ENCODE measurements around the gene OLIG1. TPM values are rescaled to one million over a fixed set of nuclear protein-coding genes. Genes with fewer than 3 reads are reported as not detected.

The OLIG1 gene
- total RNA-seq, 1 donor from 2014 or later: 0.67 TPM

DNA sequence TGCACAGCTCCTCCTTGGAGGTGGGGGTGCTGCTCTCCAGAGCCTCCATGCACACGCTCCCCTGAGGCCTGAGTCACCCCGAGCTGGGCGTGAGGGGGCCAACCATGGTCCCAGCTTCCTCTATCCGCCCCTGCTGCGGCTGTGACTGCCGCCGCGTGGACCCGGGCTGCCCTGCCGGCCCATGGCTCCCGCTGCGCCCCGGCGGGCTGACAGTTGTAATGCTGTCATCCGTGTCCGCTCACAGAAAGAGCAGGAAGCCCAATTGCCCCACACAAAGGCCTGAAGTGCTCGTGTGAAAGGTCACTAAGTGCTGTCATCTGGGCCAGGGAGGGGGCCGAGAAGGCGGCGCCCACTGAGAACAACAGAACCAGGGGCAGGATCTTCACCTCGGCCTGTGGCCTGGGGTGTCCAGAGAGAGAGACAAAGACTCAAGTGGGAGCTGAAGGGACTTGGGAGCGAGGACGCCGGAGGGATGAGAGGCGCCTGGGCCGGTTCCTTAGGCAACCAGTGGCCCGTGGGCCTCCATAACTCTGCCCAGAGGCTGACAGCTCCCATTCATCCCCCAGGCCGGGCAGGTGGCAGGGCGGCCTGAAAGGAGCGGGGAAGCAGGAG, 31.5 kb downstream of the OLIG1 start:
- H3K9me3 Mint-ChIP-seq (ENCODE audit: unreplicated experiment): no peaks in the 10 kb centered on the region
- peaks cover 13% of the 10 kb centered on the region for H3K4me1 Mint-ChIP-seq (ENCODE audit: unreplicated experiment)
- H3K27ac Mint-ChIP-seq (ENCODE audit: unreplicated experiment): no peak overlapping the region
- TF ChIP-seq, protein P1, sequence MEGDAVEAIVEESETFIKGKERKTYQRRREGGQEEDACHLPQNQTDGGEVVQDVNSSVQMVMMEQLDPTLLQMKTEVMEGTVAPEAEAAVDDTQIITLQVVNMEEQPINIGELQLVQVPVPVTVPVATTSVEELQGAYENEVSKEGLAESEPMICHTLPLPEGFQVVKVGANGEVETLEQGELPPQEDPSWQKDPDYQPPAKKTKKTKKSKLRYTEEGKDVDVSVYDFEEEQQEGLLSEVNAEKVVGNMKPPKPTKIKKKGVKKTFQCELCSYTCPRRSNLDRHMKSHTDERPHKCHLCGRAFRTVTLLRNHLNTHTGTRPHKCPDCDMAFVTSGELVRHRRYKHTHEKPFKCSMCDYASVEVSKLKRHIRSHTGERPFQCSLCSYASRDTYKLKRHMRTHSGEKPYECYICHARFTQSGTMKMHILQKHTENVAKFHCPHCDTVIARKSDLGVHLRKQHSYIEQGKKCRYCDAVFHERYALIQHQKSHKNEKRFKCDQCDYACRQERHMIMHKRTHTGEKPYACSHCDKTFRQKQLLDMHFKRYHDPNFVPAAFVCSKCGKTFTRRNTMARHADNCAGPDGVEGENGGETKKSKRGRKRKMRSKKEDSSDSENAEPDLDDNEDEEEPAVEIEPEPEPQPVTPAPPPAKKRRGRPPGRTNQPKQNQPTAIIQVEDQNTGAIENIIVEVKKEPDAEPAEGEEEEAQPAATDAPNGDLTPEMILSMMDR (IDR thresholded peaks at IDR 0.05; ENCODE audit: unreplicated experiment): no peak
- no peak for DNase-seq (ENCODE audit: low spot score)
- H3K27me3 Mint-ChIP-seq (ENCODE audit: unreplicated experiment): peaks cover 1% of the 10 kb centered on the region
- no peak overlapping the region for H3K4me3 Mint-ChIP-seq (ENCODE audit: unreplicated experiment)
- peaks cover 4% of the 10 kb centered on the region for H3K36me3 Mint-ChIP-seq (ENCODE audit: low read depth, unreplicated experiment)

DNA sequence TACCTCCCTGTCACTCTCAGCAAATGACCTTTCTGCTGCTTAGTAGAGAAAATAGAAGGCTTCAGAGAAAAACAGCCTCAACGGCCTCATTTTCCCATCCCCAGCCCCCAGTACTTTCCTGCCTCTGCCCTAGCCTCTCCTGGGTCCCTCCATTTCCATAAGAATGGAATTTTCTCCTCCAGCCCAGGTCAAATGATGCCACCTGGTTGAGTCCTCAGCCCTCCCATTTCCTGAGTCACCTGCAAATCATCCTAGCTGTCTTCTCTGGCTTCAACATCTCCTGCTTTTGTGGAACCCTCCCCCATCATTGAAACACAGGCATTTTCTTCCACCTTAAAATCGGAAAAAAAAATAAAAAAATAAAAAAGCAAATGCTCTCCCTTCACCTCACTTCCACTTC, 35.1 kb downstream of the OLIG1 start:
- H3K9me3 Mint-ChIP-seq (ENCODE audit: unreplicated experiment): no peaks in the 10 kb centered on the region
- H3K4me3 Mint-ChIP-seq (ENCODE audit: unreplicated experiment): no peak overlapping the region
- DNase-seq (ENCODE audit: low spot score): no peak
- TF ChIP-seq, protein P1 (IDR thresholded peaks at IDR 0.05; ENCODE audit: unreplicated experiment): no peak
- H3K27me3 Mint-ChIP-seq (ENCODE audit: unreplicated experiment): peaks cover 1% of the 10 kb centered on the region
- H3K36me3 Mint-ChIP-seq (ENCODE audit: low read depth, unreplicated experiment): peaks cover 4% of the 10 kb centered on the region
- peaks cover 14% of the 10 kb centered on the region for H3K4me1 Mint-ChIP-seq (ENCODE audit: unreplicated experiment)
- H3K27ac Mint-ChIP-seq (ENCODE audit: unreplicated experiment): no peak overlapping the region

DNA sequence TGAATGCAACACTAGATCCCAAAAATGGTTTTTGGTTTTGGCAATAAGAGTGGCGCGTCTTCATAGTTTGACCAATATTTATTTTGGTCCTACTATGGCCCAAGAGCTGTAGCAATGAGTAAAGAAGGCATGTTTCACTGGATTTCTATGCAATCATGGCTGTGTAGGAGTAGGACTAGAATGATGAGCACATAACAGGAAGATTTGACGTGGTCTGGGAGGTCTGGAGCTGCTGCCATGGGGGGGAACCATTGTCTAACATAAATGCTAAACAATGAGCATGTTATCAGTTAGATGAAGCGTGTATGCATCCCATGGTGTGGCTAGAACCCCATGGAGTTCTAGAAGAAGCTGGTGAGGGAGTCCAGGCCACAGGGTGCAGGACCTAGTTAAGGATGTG, 38.3 kb downstream of the OLIG1 start:
- no peak for DNase-seq (ENCODE audit: low spot score)
- TF ChIP-seq, protein P1 (IDR thresholded peaks at IDR 0.05; ENCODE audit: unreplicated experiment): no peak
- no peaks in the 10 kb centered on the region for H3K36me3 Mint-ChIP-seq (ENCODE audit: low read depth, unreplicated experiment)
- peaks cover 14% of the 10 kb centered on the region for H3K4me1 Mint-ChIP-seq (ENCODE audit: unreplicated experiment)
- H3K27me3 Mint-ChIP-seq (ENCODE audit: unreplicated experiment): peaks cover 3% of the 10 kb centered on the region
- H3K9me3 Mint-ChIP-seq (ENCODE audit: unreplicated experiment): no peaks in the 10 kb centered on the region
- H3K27ac Mint-ChIP-seq (ENCODE audit: unreplicated experiment): no peak overlapping the region
- H3K4me3 Mint-ChIP-seq (ENCODE audit: unreplicated experiment): no peak overlapping the region

DNA sequence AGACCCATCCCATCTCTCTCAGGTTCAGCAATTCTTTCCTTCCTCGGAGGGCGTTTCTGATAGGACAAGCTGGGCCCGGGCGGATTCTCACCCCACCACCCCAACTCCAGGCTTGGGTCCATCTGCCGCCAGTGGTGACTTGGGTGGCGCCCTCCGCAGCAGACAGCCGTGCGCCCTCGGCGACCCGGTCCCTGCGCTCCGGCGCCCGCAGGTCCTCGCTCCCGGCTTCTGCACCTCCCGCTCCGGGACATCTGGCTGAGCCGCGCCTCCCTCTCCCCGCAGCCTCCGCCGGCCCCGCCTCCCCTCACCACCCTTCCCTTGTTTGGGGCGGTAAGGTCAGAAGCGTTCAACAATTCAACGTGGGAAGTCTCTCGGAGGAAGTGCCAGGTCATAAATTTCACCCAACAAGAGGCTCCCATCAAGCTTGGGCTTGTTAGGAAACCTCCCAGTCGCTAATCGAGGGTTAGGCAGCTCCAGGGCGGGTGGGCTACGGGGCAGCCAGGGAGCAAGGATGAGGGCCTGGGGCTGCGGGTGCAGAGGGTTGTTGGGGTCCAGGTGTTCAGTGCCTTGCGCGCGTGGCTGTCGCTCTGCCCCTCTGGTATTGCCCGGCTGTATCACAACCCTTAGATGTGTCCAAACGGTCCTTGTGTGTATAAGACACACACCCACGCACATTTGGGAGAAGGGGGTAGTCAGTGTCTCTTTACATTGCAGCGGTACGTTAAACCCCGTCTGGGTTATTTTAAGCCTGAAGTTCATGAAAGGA, 39.8 kb downstream of the OLIG1 start:
- Mint-ChIP-seq H3K27ac (ENCODE audit: unreplicated experiment) (no peak overlapping the region), H3K9me3 (ENCODE audit: unreplicated experiment) (no peaks in the 10 kb centered on the region), H3K36me3 (ENCODE audit: low read depth, unreplicated experiment) (no peaks in the 10 kb centered on the region), H3K27me3 (ENCODE audit: unreplicated experiment) (peaks cover 3% of the 10 kb centered on the region), H3K4me1 (ENCODE audit: unreplicated experiment) (peaks cover 14% of the 10 kb centered on the region), H3K4me3 (ENCODE audit: unreplicated experiment) (no peak overlapping the region)
- TF ChIP-seq, protein P1 (IDR thresholded peaks at IDR 0.05; ENCODE audit: unreplicated experiment): no peak
- DNase-seq (ENCODE audit: low spot score): peak; percentile 29

GRCh38 chr21:33110340-33110715, 40.4 kb downstream of the OLIG1 start:
- DNase-seq (ENCODE audit: low spot score): no peak
- peaks cover 10% of the 10 kb centered on the region for H3K4me1 Mint-ChIP-seq (ENCODE audit: unreplicated experiment)
- H3K9me3 Mint-ChIP-seq (ENCODE audit: unreplicated experiment): no peaks in the 10 kb centered on the region
- H3K4me3 Mint-ChIP-seq (ENCODE audit: unreplicated experiment): no peak overlapping the region
- H3K36me3 Mint-ChIP-seq (ENCODE audit: low read depth, unreplicated experiment): no peaks in the 10 kb centered on the region
- no peak overlapping the region for H3K27ac Mint-ChIP-seq (ENCODE audit: unreplicated experiment)
- TF ChIP-seq, protein P1 (IDR thresholded peaks at IDR 0.05; ENCODE audit: unreplicated experiment): no peak
- peaks cover 3% of the 10 kb centered on the region for H3K27me3 Mint-ChIP-seq (ENCODE audit: unreplicated experiment)
